B cell (primary cell): Measurements from ENCODE around the gene KCNH6. TPM values are rescaled to one million over a fixed set of nuclear protein-coding genes. Genes with fewer than 3 reads are reported as not detected.

Experiments
- ATAC-seq: fragments of 200-7000 bp; cut with Tn5 transposase; one replicate; pipeline ENCODE4 v1.10.0; 2021; ENCODE audit warnings: low read depth, mild to moderate bottlenecking, moderate number of reproducible peaks, moderate library complexity
- CTCF ChIA-PET: fragments of 350-600 bp; sonication (Branson Sonifier 250); formaldehyde crosslinking; loops from one replicate; lab custom pipeline; 2021; ENCODE audit warnings: antibody characterized with exemption, inconsistent platforms; lab: Charles Lee
- POLR2A ChIA-PET: fragments of 350-600 bp; sonication (Branson Sonifier 250); formaldehyde crosslinking; loops from one replicate; lab custom pipeline; 2021; ENCODE audit warnings: antibody characterized with exemption; lab: Charles Lee
- DNase-seq: peaks from one replicate; pipeline ENCODE4 v3.0.0; 2013
- H2AFZ ChIP-seq: 2 replicates; pipeline ENCODE4 v1.6.1; 2012; ENCODE audit warnings: mild to moderate bottlenecking, low read depth, low read length; ENCODE audit not compliant: insufficient read depth, poor library complexity, severe bottlenecking
- H3K27ac ChIP-seq, 2 donors: 1 replicate in 1 of 2; 2 replicates in 1 of 2; pipeline ENCODE4 v1.5.1; 2012 to 2013; ENCODE audit warnings: low read length in 2 of 2, mild to moderate bottlenecking in 2 of 2, moderate library complexity in 1 of 2
- H3K27me3 ChIP-seq, 4 experiments: fragments of 200-600 bp in 1 of 4; sonication (generic) in 1 of 4; replicated peaks in 1 of 4; 1 replicate in 2 of 4; 2 replicates in 2 of 4; pipeline versions ENCODE4 v1.6.1 to v1.7.0; 2013 to 2016; ENCODE audit warnings: low read length in 3 of 4, mild to moderate bottlenecking in 2 of 4, mixed read lengths in 1 of 4, moderate library complexity in 1 of 4; ENCODE audit not compliant: insufficient read depth in 4 of 4, control insufficient read depth in 3 of 4; ENCODE audit errors: control extremely low read depth in 1 of 4
- H3K36me3 ChIP-seq, 2 experiments: replicated peaks in 1 of 2; 1 replicate in 1 of 2; 2 replicates in 1 of 2; pipeline versions ENCODE4 v1.6.1 to v1.7.1; 2013; ENCODE audit warnings: low read length in 1 of 2; ENCODE audit not compliant: insufficient read depth in 2 of 2, control insufficient read depth in 1 of 2; ENCODE audit errors: control extremely low read depth in 1 of 2, extremely low read depth in 1 of 2
- H3K4me1 ChIP-seq, 2 donors: fragments of 200-600 bp in 1 of 2; sonication (generic) in 1 of 2; 1 replicate in 1 of 2; 2 replicates in 1 of 2; pipeline versions ENCODE4 v1.5.1 to v1.6.1; 2013 to 2017; ENCODE audit warnings: low read length in 2 of 2; ENCODE audit not compliant: control insufficient read depth in 2 of 2, insufficient read depth in 2 of 2
- H3K4me2 ChIP-seq: replicated peaks from 2 replicates; pipeline ENCODE3; 2012; ENCODE audit warnings: mild to moderate bottlenecking, low read depth, low read length; ENCODE audit not compliant: poor library complexity, severe bottlenecking
- H3K4me3 ChIP-seq, 5 experiments: fragments of 200-600 bp in 1 of 5; sonication (generic) in 1 of 5; 1 replicate in 3 of 5; 2 replicates in 2 of 5; pipeline versions ENCODE4 v1.5.1 to v1.7.0; 2011 to 2016; ENCODE audit warnings: low read length in 4 of 5, mild to moderate bottlenecking in 4 of 5, low read depth in 2 of 5, control low read depth in 1 of 5, moderate library complexity in 1 of 5; ENCODE audit not compliant: insufficient read depth in 1 of 5; ENCODE audit errors: control extremely low read depth in 1 of 5, extremely low read depth in 1 of 5
- H3K79me2 ChIP-seq: fragments of 200-600 bp; sonication (generic); one replicate; pipeline ENCODE4 v1.6.0; 2016; ENCODE audit warnings: low read length; ENCODE audit not compliant: control insufficient read depth, insufficient read depth
- H3K9ac ChIP-seq: fragments of 200-600 bp; sonication (generic); 2 replicates; pipeline ENCODE4 v1.6.1; 2017; ENCODE audit warnings: mild to moderate bottlenecking, low read length, moderate library complexity
- H3K9me3 ChIP-seq, 3 donors: one replicate each; pipeline versions ENCODE4 v1.6.1 to v1.7.1; 2013; ENCODE audit warnings: low read length in 2 of 3; ENCODE audit not compliant: control insufficient read depth in 2 of 3, insufficient read depth in 1 of 3; ENCODE audit errors: control extremely low read depth in 1 of 3
- H4K20me1 ChIP-seq: 2 replicates; pipeline ENCODE4 v1.6.0; 2012; ENCODE audit warnings: mild to moderate bottlenecking, low read length; ENCODE audit not compliant: insufficient read depth, control insufficient read depth, poor library complexity, severe bottlenecking
- H3K27ac Mint-ChIP-seq: one replicate; pipeline ENCODE4 v1.8.0; 2021; ENCODE audit warnings: mixed read lengths
- H3K27me3 Mint-ChIP-seq: one replicate; pipeline ENCODE4 v1.8.0; 2021; ENCODE audit warnings: mixed read lengths
- H3K4me1 Mint-ChIP-seq: one replicate; pipeline ENCODE4 v1.8.0; 2021; ENCODE audit warnings: mixed read lengths
- H3K4me3 Mint-ChIP-seq: one replicate; pipeline ENCODE4 v1.8.0; 2021; ENCODE audit warnings: mixed read lengths
- H3K9me3 Mint-ChIP-seq: one replicate; pipeline ENCODE4 v1.8.0; 2022; ENCODE audit warnings: mixed read lengths; ENCODE audit not compliant: insufficient read depth
- CTCF ChIP-seq: fragments of 200-600 bp; IDR thresholded peaks from one replicate; pipeline ENCODE4 v1.8.0; 2022; ENCODE audit warnings: antibody characterized with exemption, mild to moderate bottlenecking
- EZH2 ChIP-seq: IDR thresholded peaks from 2 replicates; pipeline ENCODE4 v1.6.1; 2012; ENCODE audit warnings: borderline replicate concordance, low read depth, mild to moderate bottlenecking, moderate library complexity, low read length; ENCODE audit not compliant: insufficient read depth, poor library complexity, severe bottlenecking
- WGBS: methylation state at CpG from one replicate; pipeline ENCODE4 v1.1.5; 2013; ENCODE audit warnings: missing lambda C conversion rate; ENCODE audit not compliant: insufficient coverage; 5-methylcytosine and 5-hydroxymethylcytosine counted together
- intact Hi-C: fragments of 100-400 bp; cut with micrococcal nuclease; formaldehyde crosslinking; loops from one replicate; pipeline ENCODE4 v1.10.0; 2022
- polyA plus RNA-seq: library from polyadenylated mRNA; depleted of rRNA; stranded (reverse); fragments of >200 nt; gene quantifications from 2 replicates; pipeline ENCODE4 v1.2.3, GENCODE V29; 2012
- total RNA-seq, 2 donors: library from RNA; stranded (reverse); fragments of 120-200 nt in 1 of 2; gene quantifications; 1 replicate in 1 of 2; 2 replicates in 1 of 2; pipeline versions ENCODE4 v1.2.3 to v1.2.4, GENCODE V29; 2013 to 2022

Gene KCNH6
- total and polyA plus RNA-seq, 2 donors (not counting 1 experiment from before 2014, with no cell fraction given), result not detected

GRCh38 chr17:63486317-63487013 lies 36.7 kb upstream of the KCNH6 start:
- POLR2A ChIA-PET, result no interaction called here
- Histone ChIP-seq H3K27ac (no peak overlapping the region), H3K4me1 (peaks cover 0 to 10% of the 10 kb centered on the region in 2 donors), H4K20me1 (no peaks in the 10 kb centered on the region), H3K36me3 (no peaks in the 10 kb centered on the region), H3K4me2 (peak overlapping the region; percentile 33), H2AFZ (peak overlapping the region; percentile 33), H3K4me3 (no peak overlapping the region), H3K9me3 (no peaks in the 10 kb centered on the region), H3K9ac (no peak overlapping the region), H3K79me2 (no peaks in the 10 kb centered on the region), H3K27me3 (peaks cover 0 to 4% (median 0%) of the 10 kb centered on the region in 4 experiments)
- Mint-ChIP-seq H3K4me1 (peaks cover 11% of the 10 kb centered on the region), H3K27ac (peak overlapping the region; percentile 46), H3K27me3 (peaks cover 13% of the 10 kb centered on the region), H3K4me3 (peak overlapping the region; percentile 13), H3K9me3 (no peaks in the 10 kb centered on the region)
- WGBS, result 84% methylated on average over 12 of the region's 12 CpGs
- no peak for TF ChIP-seq CTCF
- ATAC-seq (no peak), DNase-seq (no peak)
- CTCF ChIA-PET, result interaction anchor here (1.6 kb wide), 2 partner anchors 7 to 61 kb away, joined by 4 to 6 read pairs; no protein-coding TSS in a partner anchor
- intact Hi-C loops, result no loop called here

GRCh38 chr17:63487014-63487339 lies 36.2 kb upstream of the KCNH6 start:
- ATAC-seq (no peak), DNase-seq (no peak)
- Mint-ChIP-seq H3K27me3 (peaks cover 13% of the 10 kb centered on the region), H3K27ac (no peak overlapping the region), H3K9me3 (no peaks in the 10 kb centered on the region), H3K4me1 (peaks cover 11% of the 10 kb centered on the region), H3K4me3 (peak overlapping the region; percentile 13)
- no peak for TF ChIP-seq CTCF
- no peak for TF ChIP-seq EZH2
- WGBS, result 96% methylated on average over 11 of the region's 11 CpGs
- CTCF ChIA-PET, result interaction anchor here (0.7 to 1.6 kb wide), 3 partner anchors 8 to 80 kb away, joined by 3 to 6 read pairs (median 4); no protein-coding TSS in a partner anchor
- H3K9me3 ChIP-seq, result no peaks in the 10 kb centered on the region
- no peaks in the 10 kb centered on the region for H4K20me1 ChIP-seq
- intact Hi-C loops, result no loop called here
- no peak overlapping the region for H3K4me3 ChIP-seq
- H3K27ac ChIP-seq, result no peak overlapping the region
- H3K4me1 ChIP-seq, result peaks cover 0 to 10% of the 10 kb centered on the region in 2 donors
- POLR2A ChIA-PET, result no interaction called here
- no peaks in the 10 kb centered on the region for H3K79me2 ChIP-seq
- H3K4me2 ChIP-seq, result peak overlapping the region; percentile 33
- H2AFZ ChIP-seq, result no peak overlapping the region
- no peak overlapping the region for H3K9ac ChIP-seq
- H3K36me3 ChIP-seq, result no peaks in the 10 kb centered on the region
- H3K27me3 ChIP-seq, result peaks cover 0 to 4% (median 0%) of the 10 kb centered on the region in 4 experiments
